Esophagus muscularis mucosa (tissue), 4 donors: ENCODE data around the gene HNRNPA2B1. TPM values are rescaled to one million over a fixed set of nuclear protein-coding genes. Genes with fewer than 3 reads are reported as not detected.

Experiments used
- DNase-seq: peaks from one replicate; pipeline ENCODE4 v3.0.0-alpha.2; 2017; ENCODE audit errors: extremely low spot score
- H3K27ac ChIP-seq, 4 donors: fragments of 200-600 bp; sonication (generic); replicated peaks in 1 of 4; 1 replicate in 3 of 4; 2 replicates in 1 of 4; pipeline ENCODE4 v1.5.1; 2016 to 2019; ENCODE audit warnings: mild to moderate bottlenecking in 1 of 4
- H3K27me3 ChIP-seq, 4 donors: fragments of 200-600 bp; sonication (generic); one replicate each; pipeline versions ENCODE4 v1.5.1 to v1.6.0; 2016 to 2019
- H3K36me3 ChIP-seq, 4 donors: fragments of 200-600 bp; sonication (generic); one replicate each; pipeline ENCODE4 v1.5.1; 2016 to 2019
- H3K4me1 ChIP-seq, 4 donors: fragments of 200-600 bp; sonication (generic); one replicate each; pipeline ENCODE4 v1.5.1; 2016 to 2019
- H3K4me3 ChIP-seq, 4 donors: fragments of 200-600 bp; sonication (generic); 1 replicate in 2 of 4; 2 replicates in 2 of 4; pipeline ENCODE4 v1.5.1; 2016 to 2019; ENCODE audit warnings: mild to moderate bottlenecking in 4 of 4, moderate library complexity in 1 of 4
- H3K9me3 ChIP-seq, 4 donors: fragments of 200-600 bp; sonication (generic); 1 replicate in 3 of 4; 2 replicates in 1 of 4; pipeline ENCODE4 v1.5.1; 2016 to 2019
- CTCF ChIP-seq, 3 experiments: fragments of 200-600 bp in 2 of 3; fragments of 450-650 bp in 1 of 3; sonication (generic) in 2 of 3; IDR thresholded peaks; one replicate each; pipeline ENCODE4 v1.5.1; 2017 to 2019; ENCODE audit warnings: antibody characterized with exemption in 3 of 3, mild to moderate bottlenecking in 2 of 3, moderate library complexity in 1 of 3
- EP300 ChIP-seq: sonication (generic); formaldehyde crosslinking; IDR thresholded peaks from one replicate; pipeline ENCODE4 v1.6.1; 2017; ENCODE audit warnings: antibody characterized with exemption
- POLR2A ChIP-seq: fragments of 450-650 bp; IDR thresholded peaks from one replicate; pipeline ENCODE4 v1.6.1; 2017; ENCODE audit warnings: antibody characterized with exemption, moderate library complexity, mild to moderate bottlenecking, low read depth
- POLR2AphosphoS5 ChIP-seq, 2 donors: sonication (generic); formaldehyde crosslinking; IDR thresholded peaks; one replicate each; pipeline ENCODE4 v1.6.1; 2017; ENCODE audit warnings: antibody characterized with exemption in 2 of 2
- WGBS: methylation state at CpG from one replicate; pipeline ENCODE4 v1.1.5; 2018; 5-methylcytosine and 5-hydroxymethylcytosine counted together
- intact Hi-C: fragments of 100-400 bp; cut with DNase I; formaldehyde crosslinking; loops from one replicate; pipeline ENCODE4 v1.15.1; 2023
- total RNA-seq, 4 donors: library from RNA; depleted of rRNA; stranded (reverse); fragments of >200 nt; gene quantifications; one replicate each; pipeline versions ENCODE4 v1.1.0 to v1.2.1, GENCODE V29; 2016

The HNRNPA2B1 gene
- total RNA-seq, 4 donors from 2014 or later = 158 to 220 (median 202) TPM

GRCh38 chr7:26160896-26161295 is 39.6 kb downstream of the HNRNPA2B1 start:
- Histone ChIP-seq H3K36me3 (no peaks in the 10 kb centered on the region), H3K27me3 (peaks cover 0 to 3% (median 0%) of the 10 kb centered on the region in 4 donors), H3K4me3 (no peak overlapping the region), H3K4me1 (peaks cover 0 to 5% (median 1%) of the 10 kb centered on the region in 4 donors), H3K9me3 (no peaks in the 10 kb centered on the region), H3K27ac (no peak overlapping the region)
- no peak for TF ChIP-seq EP300
- no peak for TF ChIP-seq CTCF (IDR thresholded peaks at IDR 0.05)
- TF ChIP-seq POLR2A = no peak
- no peak for TF ChIP-seq POLR2AphosphoS5 (IDR thresholded peaks at IDR 0.05)
- WGBS = 93% methylated on average over 2 of the region's 2 CpGs
- intact Hi-C loops = no loop called here
- no peak for DNase-seq

DNA sequence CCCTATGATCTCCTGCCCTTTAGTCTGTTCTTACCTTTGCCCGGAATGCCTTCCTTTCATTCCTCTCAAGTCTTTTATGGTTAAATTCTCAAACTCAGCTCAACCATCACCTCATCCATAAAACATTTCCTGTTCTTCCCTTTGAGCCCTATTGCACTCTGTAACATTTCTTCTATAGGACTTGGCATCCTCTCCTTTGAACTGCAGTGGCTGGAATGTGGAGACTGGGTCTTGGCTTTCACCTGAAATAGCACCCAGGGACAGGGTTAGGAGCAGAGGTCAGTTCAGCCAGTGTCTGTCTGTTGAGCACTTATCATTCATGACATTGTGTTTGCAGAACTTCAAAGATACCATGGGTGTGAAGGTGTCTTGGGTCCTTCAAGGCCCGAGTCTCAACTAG is 41.3 kb downstream of the HNRNPA2B1 start:
- Histone ChIP-seq H3K4me1 (peaks cover 0 to 8% (median 1%) of the 10 kb centered on the region in 4 donors), H3K27ac (no peak overlapping the region), H3K36me3 (no peaks in the 10 kb centered on the region), H3K9me3 (no peaks in the 10 kb centered on the region), H3K4me3 (no peak overlapping the region), H3K27me3 (peaks cover 0 to 19% (median 0%) of the 10 kb centered on the region in 4 donors)
- WGBS = 82% methylated on average over 2 of the region's 2 CpGs
- DNase-seq = no peak
- no peak for TF ChIP-seq POLR2AphosphoS5 (IDR thresholded peaks at IDR 0.05)
- TF ChIP-seq EP300 = no peak
- TF ChIP-seq CTCF (IDR thresholded peaks at IDR 0.05) = no peak
- TF ChIP-seq POLR2A = no peak
- intact Hi-C loops = no loop called here

GRCh38 chr7:26157520-26158105 is 42.9 kb downstream of the HNRNPA2B1 start:
- peaks cover 6 to 12% (median 8%) of the 10 kb centered on the region in 4 donors for H3K4me1 ChIP-seq
- H3K27ac ChIP-seq = no peak overlapping the region
- WGBS = 74% methylated on average over 4 of the region's 4 CpGs
- no peak overlapping the region for H3K4me3 ChIP-seq
- TF ChIP-seq POLR2AphosphoS5 (IDR thresholded peaks at IDR 0.05) = no peak
- TF ChIP-seq CTCF (IDR thresholded peaks at IDR 0.05) = no peak
- no peak for TF ChIP-seq EP300
- TF ChIP-seq POLR2A = no peak
- no peaks in the 10 kb centered on the region for H3K36me3 ChIP-seq
- no peaks in the 10 kb centered on the region for H3K9me3 ChIP-seq
- intact Hi-C loops = no loop called here
- no peak for DNase-seq
- peaks cover 0 to 35% (median 6%) of the 10 kb centered on the region in 4 donors for H3K27me3 ChIP-seq

DNA sequence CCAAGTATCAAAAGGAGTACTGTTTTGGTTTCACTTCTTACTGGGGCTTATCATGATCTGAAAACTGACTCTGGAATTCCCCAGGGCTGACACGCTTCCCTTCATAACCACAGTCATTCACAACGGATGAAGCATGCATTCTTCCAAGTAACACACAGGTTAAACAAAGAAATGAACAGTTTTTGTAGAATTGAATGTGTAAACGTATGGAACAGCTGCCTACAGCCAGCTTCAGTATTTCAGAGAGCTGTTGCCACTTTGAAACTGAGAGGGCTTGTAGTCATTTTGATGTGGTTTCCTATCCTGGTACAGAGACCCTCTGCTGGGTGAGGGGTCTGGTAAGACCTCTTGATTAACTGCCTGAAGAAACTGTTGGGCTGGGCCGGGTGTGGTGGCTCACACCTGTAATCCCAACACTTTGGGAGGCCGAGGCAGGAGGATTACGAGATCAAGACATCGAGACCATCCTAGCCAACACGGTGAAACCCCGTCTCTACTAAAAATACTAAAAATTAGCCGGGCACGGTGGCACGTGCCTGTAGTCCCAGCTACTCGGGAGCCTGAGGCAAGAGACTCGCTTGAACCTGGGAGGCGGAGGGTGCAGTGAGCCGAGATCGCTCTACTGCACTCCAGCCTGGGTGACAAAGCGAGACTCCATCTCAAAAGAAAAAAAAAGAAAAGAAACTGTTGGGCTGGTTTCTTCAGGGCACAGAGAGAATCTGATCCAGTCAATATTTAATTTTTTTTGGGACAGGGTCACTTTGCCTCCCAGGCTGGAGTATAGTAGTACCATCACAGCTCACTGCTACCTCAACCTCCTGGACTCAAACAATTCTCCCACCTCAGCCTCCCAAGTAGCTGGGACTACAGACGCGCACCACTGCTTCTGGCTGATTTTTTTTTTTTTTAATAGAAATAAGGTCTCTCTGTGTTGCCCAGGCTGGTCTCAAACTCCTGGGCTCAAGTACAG is 43.8 kb downstream of the HNRNPA2B1 start:
- no peak for DNase-seq
- Histone ChIP-seq H3K27me3 (peaks cover 0 to 44% (median 6%) of the 10 kb centered on the region in 4 donors), H3K9me3 (no peaks in the 10 kb centered on the region), H3K27ac (no peak overlapping the region), H3K36me3 (no peaks in the 10 kb centered on the region), H3K4me1 (peaks cover 9 to 21% (median 17%) of the 10 kb centered on the region in 4 donors), H3K4me3 (no peak overlapping the region)
- 73% methylated on average over 20 of the region's 20 CpGs for WGBS
- no peak for TF ChIP-seq POLR2AphosphoS5 (IDR thresholded peaks at IDR 0.05)
- TF ChIP-seq POLR2A = no peak
- TF ChIP-seq EP300 = no peak
- TF ChIP-seq CTCF (IDR thresholded peaks at IDR 0.05) = no peak
- intact Hi-C loops = no loop called here
